Measurements from ENCODE around the gene POLR2I. TPM values are rescaled to one million over a fixed set of nuclear protein-coding genes. Genes with fewer than 3 reads are reported as not detected.

POLR2I gene
- total and polyA plus RNA-seq, 9 of the 15 experiments (the other 6 are each of a cell fraction or from before 2014, with no cell fraction given): 28.0 to 283 (median 123) TPM

DNA sequence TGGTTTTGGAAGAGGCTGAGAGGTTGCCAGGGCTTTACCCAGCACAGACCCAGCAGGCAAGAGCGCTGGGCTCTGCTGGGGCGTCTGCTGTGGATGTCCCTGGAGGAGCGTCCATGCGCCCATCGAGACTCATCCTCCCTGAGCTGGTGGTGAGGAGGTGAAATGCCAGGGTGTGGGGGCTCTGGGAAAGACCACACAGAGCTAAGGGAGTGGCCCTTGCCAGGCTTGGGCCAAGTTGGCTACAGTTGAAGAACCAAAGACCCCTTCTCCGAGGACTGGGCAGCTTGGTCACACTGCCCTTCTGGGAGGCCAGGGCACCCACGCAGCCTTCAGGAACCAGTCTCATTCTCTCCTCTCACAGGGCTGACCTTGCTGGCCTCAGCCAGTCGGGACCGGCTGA lies 28.3 kb downstream of the POLR2I start:
- FAIRE-seq (no peak), DNase-seq (ENCODE audit: extremely low read depth in 1 of 4, low spot score in 3 of 4) (no peak), ATAC-seq (no peak)
- BruUV-seq (replicated peaks): no TSS peak
- Histone ChIP-seq H3K27me3 (ENCODE audit: control insufficient read depth in 2 of 2, insufficient read depth in 2 of 2, low read length in 2 of 2) (no peaks in the 10 kb centered on the region), H3K36me3 (ENCODE audit: control insufficient read depth, insufficient read depth, low read length) (peaks cover 94% of the 10 kb centered on the region), H3K4me2 (ENCODE audit: insufficient read depth, low read length) (no peak overlapping the region), H3K9ac (ENCODE audit: insufficient read depth in 1 of 2, low read depth in 2 of 2, low read length in 2 of 2) (peak overlapping the region in 1 of 2 experiments; percentile 6; a peak in 1 of 4 replicates), H3K79me2 (ENCODE audit: control insufficient read depth, insufficient read depth, low read length) (no peaks in the 10 kb centered on the region), H3K27ac (ENCODE audit: extremely low read depth, low read depth, low read length) (no peak overlapping the region), H4K20me1 (replicated peaks; ENCODE audit: control insufficient read depth, insufficient read depth, low read length) (no peaks in the 10 kb centered on the region; the same call in 1 of the 2 replicates), H3K4me3 (no peak overlapping the region), H3K9me1 (ENCODE audit: control insufficient read depth, insufficient read depth, low read length) (peaks cover 2% of the 10 kb centered on the region), H2AFZ (ENCODE audit: low read depth, low read length) (no peak overlapping the region), H3K9me3 (replicated peaks; ENCODE audit: control insufficient read depth, insufficient read depth, low read depth, low read length) (no peaks in the 10 kb centered on the region), H3K4me1 (replicated peaks in 1 of 2; ENCODE audit: control insufficient read depth in 2 of 2, insufficient read depth in 2 of 2, low read length in 2 of 2) (no peaks in the 10 kb centered on the region)
- 100% methylated on average over 9 of the region's 9 CpGs for WGBS (ENCODE audit: insufficient coverage, low coverage, missing lambda C conversion rate)
- ChIA-PET CTCF (ENCODE audit: low intra/inter-chr PET ratio) (no interaction called here), POLR2A (interaction anchor here (0.9 kb wide), 1 partner anchor 15 kb away, joined by 3 read pairs; no protein-coding TSS in a partner anchor)
- intact Hi-C loops (cut with micrococcal nuclease) (no loop called here), in situ Hi-C loops (cut with MboI) (no loop called here)
- TF ChIP-seq POLR2B (IDR thresholded peaks at IDR 0.05; ENCODE audit: low read depth, partially characterized antibody): no peak
- TF ChIP-seq ZNF146 (CRISPR knock-in tag; IDR thresholded peaks at IDR 0.05; ENCODE audit: unreplicated experiment): no peak
- no peak for TF ChIP-seq E2F6 (IDR thresholded peaks at IDR 0.05; ENCODE audit: borderline replicate concordance in 1 of 2, extremely low read depth in 1 of 2, insufficient read depth in 1 of 2, insufficient read length in 1 of 2, low read depth in 1 of 2, low read length in 1 of 2, poor library complexity in 1 of 2, severe bottlenecking in 1 of 2)
- no peak for TF ChIP-seq CREM (IDR thresholded peaks at IDR 0.05; ENCODE audit: low read depth)
- TF ChIP-seq, protein P1, sequence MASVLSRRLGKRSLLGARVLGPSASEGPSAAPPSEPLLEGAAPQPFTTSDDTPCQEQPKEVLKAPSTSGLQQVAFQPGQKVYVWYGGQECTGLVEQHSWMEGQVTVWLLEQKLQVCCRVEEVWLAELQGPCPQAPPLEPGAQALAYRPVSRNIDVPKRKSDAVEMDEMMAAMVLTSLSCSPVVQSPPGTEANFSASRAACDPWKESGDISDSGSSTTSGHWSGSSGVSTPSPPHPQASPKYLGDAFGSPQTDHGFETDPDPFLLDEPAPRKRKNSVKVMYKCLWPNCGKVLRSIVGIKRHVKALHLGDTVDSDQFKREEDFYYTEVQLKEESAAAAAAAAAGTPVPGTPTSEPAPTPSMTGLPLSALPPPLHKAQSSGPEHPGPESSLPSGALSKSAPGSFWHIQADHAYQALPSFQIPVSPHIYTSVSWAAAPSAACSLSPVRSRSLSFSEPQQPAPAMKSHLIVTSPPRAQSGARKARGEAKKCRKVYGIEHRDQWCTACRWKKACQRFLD (CRISPR knock-in tag; IDR thresholded peaks at IDR 0.05): no peak
- no peak for TF ChIP-seq ETV1 (tag; conservative IDR thresholded peaks at IDR 0.05; ENCODE audit: low read depth)
- no peak for TF ChIP-seq SNIP1 (IDR thresholded peaks at IDR 0.05; ENCODE audit: low read depth)
- no peak for TF ChIP-seq MNT (conservative IDR thresholded peaks at IDR 0.05)
- no peak for TF ChIP-seq JUN (IDR thresholded peaks at IDR 0.05; ENCODE audit: borderline replicate concordance, low read depth, low read length)
- no peak for TF ChIP-seq JUN (CRISPR knock-in tag; IDR thresholded peaks at IDR 0.05; ENCODE audit: borderline replicate concordance)
- TF ChIP-seq ARID3A (IDR thresholded peaks at IDR 0.05; ENCODE audit: borderline replicate concordance, low read depth, low read length): no peak
- no peak for TF ChIP-seq GTF2A2 (tag; IDR thresholded peaks at IDR 0.05)
- TF ChIP-seq MTA2 (IDR thresholded peaks at IDR 0.05; ENCODE audit: low read depth): no peak
- TF ChIP-seq POLR3G (IDR thresholded peaks at IDR 0.05; ENCODE audit: extremely low read depth, insufficient read length, insufficient replicate concordance): no peak
- no peak for TF ChIP-seq SMC3 (conservative IDR thresholded peaks at IDR 0.05; ENCODE audit: insufficient read depth, low read depth, low read length)
- no peak for TF ChIP-seq SAFB (IDR thresholded peaks at IDR 0.05; ENCODE audit: borderline replicate concordance, low read depth, low read length)
- TF ChIP-seq RBM14 (IDR thresholded peaks at IDR 0.05; ENCODE audit: borderline replicate concordance, insufficient read depth, low read depth, low read length): no peak

Measured in K562 (cell line).